ENCODE results near the gene NCKAP1. TPM values are rescaled to one million over a fixed set of nuclear protein-coding genes. Genes with fewer than 3 reads are reported as not detected.

The NCKAP1 gene
- total and polyA plus RNA-seq, 4 donors: 16.1 to 64.2 (median 24.4) TPM

DNA sequence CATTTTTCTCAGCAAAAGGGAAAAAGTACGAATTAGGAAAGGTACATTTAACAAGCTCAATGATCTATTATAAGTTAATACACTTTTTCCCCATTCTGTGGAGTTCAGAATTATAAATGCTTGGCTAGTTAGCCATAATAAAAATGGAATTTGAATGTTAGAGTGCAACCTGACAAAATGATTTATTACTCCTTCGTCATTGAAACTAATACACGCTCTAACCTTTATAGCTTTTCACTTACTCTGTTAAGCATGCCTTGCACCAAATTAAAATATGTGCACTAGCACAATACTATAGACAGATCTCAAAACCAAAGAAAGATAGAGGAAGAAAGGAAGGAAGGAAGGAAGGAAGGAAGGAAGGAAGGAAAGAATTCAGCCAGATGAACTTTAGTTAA lies 125.7 kb downstream of the NCKAP1 start:
- DNase-seq (ENCODE audit: low spot score): no peak
- Histone ChIP-seq H3K9me3 (ENCODE audit: control insufficient read depth in 4 of 4, low read length in 3 of 4) (no peaks in the 10 kb centered on the region), H3K4me3 (ENCODE audit: low read depth in 1 of 3, low read length in 3 of 3) (no peak overlapping the region), H3K36me3 (ENCODE audit: control insufficient read depth in 4 of 4, insufficient read depth in 3 of 4, low read depth in 1 of 4, low read length in 3 of 4) (no peaks in the 10 kb centered on the region), H3K9ac (ENCODE audit: low read depth in 1 of 2, low read length in 2 of 2) (no peak overlapping the region), H3K4me1 (ENCODE audit: control insufficient read depth in 4 of 4, insufficient read depth in 4 of 4, low read length in 3 of 4) (peaks cover 4 to 47% (median 27%) of the 10 kb centered on the region in 4 donors), H3K27me3 (ENCODE audit: control insufficient read depth in 4 of 4, insufficient read depth in 4 of 4, low read length in 3 of 4) (no peaks in the 10 kb centered on the region), H3K27ac (ENCODE audit: low read depth in 1 of 2, low read length in 2 of 2) (no peak overlapping the region)
- TF ChIP-seq, protein P1, sequence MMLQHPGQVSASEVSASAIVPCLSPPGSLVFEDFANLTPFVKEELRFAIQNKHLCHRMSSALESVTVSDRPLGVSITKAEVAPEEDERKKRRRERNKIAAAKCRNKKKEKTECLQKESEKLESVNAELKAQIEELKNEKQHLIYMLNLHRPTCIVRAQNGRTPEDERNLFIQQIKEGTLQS (IDR thresholded peaks at IDR 0.05): no peak
- TF ChIP-seq NR2F2 (IDR thresholded peaks at IDR 0.05) (no peak), SP1 (IDR thresholded peaks at IDR 0.05) (no peak), FOXA2 (IDR thresholded peaks at IDR 0.05) (no peak)
- TF ChIP-seq, protein P2, sequence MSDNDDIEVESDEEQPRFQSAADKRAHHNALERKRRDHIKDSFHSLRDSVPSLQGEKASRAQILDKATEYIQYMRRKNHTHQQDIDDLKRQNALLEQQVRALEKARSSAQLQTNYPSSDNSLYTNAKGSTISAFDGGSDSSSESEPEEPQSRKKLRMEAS (IDR thresholded peaks at IDR 0.05): no peak
- TF ChIP-seq, protein P3, sequence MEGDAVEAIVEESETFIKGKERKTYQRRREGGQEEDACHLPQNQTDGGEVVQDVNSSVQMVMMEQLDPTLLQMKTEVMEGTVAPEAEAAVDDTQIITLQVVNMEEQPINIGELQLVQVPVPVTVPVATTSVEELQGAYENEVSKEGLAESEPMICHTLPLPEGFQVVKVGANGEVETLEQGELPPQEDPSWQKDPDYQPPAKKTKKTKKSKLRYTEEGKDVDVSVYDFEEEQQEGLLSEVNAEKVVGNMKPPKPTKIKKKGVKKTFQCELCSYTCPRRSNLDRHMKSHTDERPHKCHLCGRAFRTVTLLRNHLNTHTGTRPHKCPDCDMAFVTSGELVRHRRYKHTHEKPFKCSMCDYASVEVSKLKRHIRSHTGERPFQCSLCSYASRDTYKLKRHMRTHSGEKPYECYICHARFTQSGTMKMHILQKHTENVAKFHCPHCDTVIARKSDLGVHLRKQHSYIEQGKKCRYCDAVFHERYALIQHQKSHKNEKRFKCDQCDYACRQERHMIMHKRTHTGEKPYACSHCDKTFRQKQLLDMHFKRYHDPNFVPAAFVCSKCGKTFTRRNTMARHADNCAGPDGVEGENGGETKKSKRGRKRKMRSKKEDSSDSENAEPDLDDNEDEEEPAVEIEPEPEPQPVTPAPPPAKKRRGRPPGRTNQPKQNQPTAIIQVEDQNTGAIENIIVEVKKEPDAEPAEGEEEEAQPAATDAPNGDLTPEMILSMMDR (IDR thresholded peaks at IDR 0.05; ENCODE audit: low read depth, low read length, missing input control): no peak
- 76% methylated on average over 3 of the region's 3 CpGs for WGBS

DNA sequence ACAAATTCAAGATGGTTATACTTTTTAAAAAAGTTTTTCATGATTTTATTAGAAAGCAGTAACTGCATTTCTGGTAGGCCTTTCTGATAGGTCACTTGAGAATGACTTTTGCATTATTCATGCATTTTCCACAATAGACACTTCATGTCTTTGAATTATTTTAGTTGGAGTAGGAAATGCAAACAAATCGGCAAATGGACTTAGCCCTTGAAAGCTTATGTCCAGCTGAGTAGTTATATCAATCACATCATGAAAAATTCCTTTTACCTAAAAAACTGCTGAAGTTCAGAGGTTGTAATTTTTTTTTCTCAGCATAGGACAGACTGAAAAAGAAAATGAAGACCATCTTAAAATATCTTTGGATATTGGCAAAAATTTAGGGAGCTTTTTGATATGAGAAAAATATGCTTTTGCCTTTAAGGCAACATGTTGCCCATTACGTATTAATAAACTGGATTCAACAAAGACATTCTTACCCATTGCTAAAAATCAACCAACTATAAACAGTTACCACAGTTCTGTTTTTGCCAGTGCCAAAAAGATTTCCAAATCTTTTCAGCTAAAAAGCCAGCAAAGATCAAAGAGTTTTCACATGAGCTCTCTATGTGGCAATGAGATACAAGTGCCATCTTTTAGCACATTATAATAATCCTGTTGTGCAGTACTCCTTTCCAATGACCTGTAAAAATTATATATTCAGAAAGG lies 126.3 kb downstream of the NCKAP1 start:
- 36% methylated on average over 2 of the region's 2 CpGs for WGBS
- TF ChIP-seq JUND (IDR thresholded peaks at IDR 0.05) (peak in 1 of 2 donors; percentile 32), RXRA (IDR thresholded peaks at IDR 0.05) (peak; percentile 27 to 52), GABPA (IDR thresholded peaks at IDR 0.05 in 1 of 2, conservative IDR thresholded peaks at IDR 0.05 in 1 of 2) (no peak), FOXA1 (IDR thresholded peaks at IDR 0.05) (no peak), SP1 (IDR thresholded peaks at IDR 0.05) (peak; percentile 61), RAD21 (IDR thresholded peaks at IDR 0.05) (no peak), HNF4A (conservative IDR thresholded peaks at IDR 0.05) (peak; percentile 50 to 65), YY1 (IDR thresholded peaks at IDR 0.05) (peak; percentile 53), FOXA2 (IDR thresholded peaks at IDR 0.05) (peak; percentile 7)
- TF ChIP-seq, protein P3 (IDR thresholded peaks at IDR 0.05; ENCODE audit: low read depth, low read length, missing input control): no peak
- TF ChIP-seq, protein P1 (IDR thresholded peaks at IDR 0.05): peak; percentile 38
- TF ChIP-seq, protein P4, sequence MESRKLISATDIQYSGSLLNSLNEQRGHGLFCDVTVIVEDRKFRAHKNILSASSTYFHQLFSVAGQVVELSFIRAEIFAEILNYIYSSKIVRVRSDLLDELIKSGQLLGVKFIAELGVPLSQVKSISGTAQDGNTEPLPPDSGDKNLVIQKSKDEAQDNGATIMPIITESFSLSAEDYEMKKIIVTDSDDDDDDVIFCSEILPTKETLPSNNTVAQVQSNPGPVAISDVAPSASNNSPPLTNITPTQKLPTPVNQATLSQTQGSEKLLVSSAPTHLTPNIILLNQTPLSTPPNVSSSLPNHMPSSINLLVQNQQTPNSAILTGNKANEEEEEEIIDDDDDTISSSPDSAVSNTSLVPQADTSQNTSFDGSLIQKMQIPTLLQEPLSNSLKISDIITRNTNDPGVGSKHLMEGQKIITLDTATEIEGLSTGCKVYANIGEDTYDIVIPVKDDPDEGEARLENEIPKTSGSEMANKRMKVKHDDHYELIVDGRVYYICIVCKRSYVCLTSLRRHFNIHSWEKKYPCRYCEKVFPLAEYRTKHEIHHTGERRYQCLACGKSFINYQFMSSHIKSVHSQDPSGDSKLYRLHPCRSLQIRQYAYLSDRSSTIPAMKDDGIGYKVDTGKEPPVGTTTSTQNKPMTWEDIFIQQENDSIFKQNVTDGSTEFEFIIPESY (IDR thresholded peaks at IDR 0.05): no peak
- TF ChIP-seq, protein P2 (IDR thresholded peaks at IDR 0.05): no peak
- Histone ChIP-seq H3K4me3 (ENCODE audit: low read depth in 1 of 3, low read length in 3 of 3) (no peak overlapping the region), H3K9ac (ENCODE audit: low read depth in 1 of 2, low read length in 2 of 2) (no peak overlapping the region), H3K36me3 (ENCODE audit: control insufficient read depth in 4 of 4, insufficient read depth in 3 of 4, low read depth in 1 of 4, low read length in 3 of 4) (no peaks in the 10 kb centered on the region), H3K27me3 (ENCODE audit: control insufficient read depth in 4 of 4, insufficient read depth in 4 of 4, low read length in 3 of 4) (no peaks in the 10 kb centered on the region), H3K27ac (ENCODE audit: low read depth in 1 of 2, low read length in 2 of 2) (peak overlapping the region in 1 of 2 donors; percentile 22), H3K9me3 (ENCODE audit: control insufficient read depth in 4 of 4, low read length in 3 of 4) (no peaks in the 10 kb centered on the region), H3K4me1 (ENCODE audit: control insufficient read depth in 4 of 4, insufficient read depth in 4 of 4, low read length in 3 of 4) (peaks cover 4 to 47% (median 27%) of the 10 kb centered on the region in 4 donors)
- DNase-seq (ENCODE audit: low spot score): no peak

Data from liver (tissue), 9 donors.